Activated T-cell treated with anti-CD3 and anti-CD28 coated beads for 48 hours (primary cell): Measurements from ENCODE around the gene MASTL.
"Not testable (repeated sequence)": the region's sequence is repeated elsewhere in the genome, so short reads cannot be mapped to it uniquely, and the experiment has no call there.

Experiments used
- DNase-seq: peaks from one replicate; pipeline ENCODE4 v3.0.0-alpha.2; 2020; ENCODE audit warnings: low read depth

MASTL gene

DNA sequence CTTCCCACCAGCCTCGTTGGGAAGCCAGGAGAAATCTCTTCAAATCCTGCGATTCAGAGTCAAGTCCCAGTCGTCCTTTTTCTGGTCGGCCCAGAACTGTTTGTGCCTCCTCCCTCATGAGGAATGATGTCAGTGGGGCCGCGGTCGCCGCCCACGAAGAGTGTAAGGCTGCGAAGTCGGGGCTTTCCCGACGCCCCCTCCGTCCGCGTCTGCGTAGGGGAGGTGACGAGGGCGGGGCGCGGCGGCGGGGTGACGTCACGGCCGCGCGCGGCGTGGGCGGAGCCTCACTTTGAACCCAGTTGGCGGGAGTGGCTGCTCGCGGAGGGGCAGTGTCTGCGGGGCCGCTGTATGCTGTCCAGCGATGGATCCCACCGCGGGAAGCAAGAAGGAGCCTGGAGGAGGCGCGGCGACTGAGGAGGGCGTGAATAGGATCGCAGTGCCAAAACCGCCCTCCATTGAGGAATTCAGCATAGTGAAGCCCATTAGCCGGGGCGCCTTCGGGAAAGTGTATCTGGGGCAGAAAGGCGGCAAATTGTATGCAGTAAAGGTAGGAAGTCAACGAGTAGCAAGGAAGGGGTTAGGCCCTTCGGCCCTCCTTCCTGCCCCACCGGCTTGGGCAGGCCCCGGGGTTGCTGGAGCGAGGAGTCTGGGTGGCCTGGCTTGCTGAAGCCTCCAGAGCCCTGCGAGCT is at the start of gene MASTL:
MASTL (plus strand) TSS at position 287 of the 689 bp plus-strand sequence; CDS start at position 362, 75 bp downstream.
- DNase-seq = peak; percentile 93

DNA sequence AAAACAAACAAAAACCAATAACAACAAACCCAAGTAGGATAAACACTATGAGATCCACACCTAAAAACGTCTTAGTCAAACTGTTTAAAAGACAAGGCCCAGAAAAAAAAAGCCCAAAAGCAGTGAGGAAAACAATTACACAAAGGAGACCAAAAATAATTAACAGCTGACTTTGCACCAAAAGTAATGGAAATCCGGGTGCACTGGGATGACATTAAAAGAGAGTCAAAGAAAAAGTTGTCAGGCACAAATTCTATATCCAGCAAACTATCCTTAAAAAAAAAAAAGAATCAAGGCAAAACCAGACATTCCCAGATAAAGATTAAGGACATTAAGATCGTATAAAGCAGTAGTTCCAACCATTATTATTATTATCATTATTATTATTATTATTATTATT is 47.0 kb upstream of the MASTL start:
- no peak for DNase-seq

DNA sequence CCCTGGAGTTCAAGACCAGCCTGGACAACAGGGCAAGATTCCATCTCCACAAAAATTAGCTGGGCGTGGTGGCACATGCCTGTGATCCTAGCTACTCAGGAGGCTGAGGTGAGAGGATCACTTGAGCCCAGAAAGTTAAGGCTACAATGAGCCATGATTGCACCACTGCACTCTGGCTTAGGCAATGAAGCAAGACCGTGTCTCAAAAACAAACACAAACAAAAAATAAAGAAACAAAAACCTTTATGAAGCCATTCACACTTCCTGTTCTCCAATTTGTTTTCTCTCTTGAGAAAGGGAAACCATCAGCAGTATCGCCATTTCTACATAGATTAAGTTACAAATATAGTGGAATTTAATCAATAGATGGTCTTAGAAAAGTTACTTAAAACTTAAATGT is 20.8 kb upstream of the MASTL start:
- no peak for DNase-seq

DNA sequence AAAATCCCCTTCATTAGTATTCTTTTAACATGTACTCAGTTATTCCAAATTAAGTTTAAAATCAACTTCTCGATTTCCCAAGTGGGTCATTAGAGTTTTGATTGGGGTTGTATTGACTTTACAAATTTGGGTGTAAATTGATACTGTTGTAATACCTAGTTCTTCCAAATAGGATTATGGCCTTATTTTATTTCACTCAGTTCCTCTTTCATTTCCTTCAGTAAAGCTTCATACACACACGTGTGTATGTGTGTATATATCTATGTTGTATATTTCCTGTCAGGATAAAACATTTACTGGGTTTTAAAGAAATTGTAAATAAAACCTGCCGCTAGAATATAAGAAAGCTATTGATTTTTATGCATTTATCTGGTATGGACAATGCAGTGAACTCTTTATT is 16.9 kb upstream of the MASTL start:
- DNase-seq = no peak

DNA sequence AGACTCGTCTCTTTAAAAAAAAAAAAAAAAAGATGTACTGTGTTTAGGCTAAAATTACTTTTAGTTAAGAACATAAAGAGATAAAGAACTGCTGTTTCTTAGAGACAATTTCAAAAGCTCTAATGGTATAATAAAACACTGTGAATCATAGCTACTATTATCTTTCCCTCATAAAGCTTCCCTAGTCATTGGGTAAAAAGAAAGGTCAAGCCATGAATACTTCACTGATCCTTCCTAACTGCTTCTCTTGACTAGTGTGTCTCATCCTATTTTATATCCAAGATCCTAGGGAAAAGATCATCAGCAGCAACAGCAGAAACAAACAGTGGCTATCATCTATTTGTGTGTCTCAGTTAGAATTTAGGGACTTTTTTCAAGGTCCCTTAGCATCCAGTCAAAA is 11.5 kb upstream of the MASTL start:
- no peak for DNase-seq

DNA sequence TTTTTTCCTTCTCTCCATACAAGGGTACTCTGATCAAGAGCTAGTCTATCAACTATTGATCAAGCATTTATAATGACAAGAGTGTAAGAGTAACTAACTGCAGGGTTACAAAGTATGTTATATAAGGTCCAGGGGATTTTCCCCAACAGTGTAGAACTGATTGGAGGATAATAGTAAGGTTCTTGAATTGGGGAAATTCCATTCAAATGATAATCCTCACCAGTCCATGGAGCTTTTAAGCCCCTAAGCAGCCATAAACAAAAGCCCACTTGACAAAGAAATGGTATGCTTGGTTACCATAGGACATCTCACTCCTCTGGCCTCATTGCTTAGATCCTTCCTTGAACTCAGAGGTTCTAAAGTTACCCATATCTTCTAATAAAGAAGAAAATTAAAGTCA is 9.2 kb upstream of the MASTL start:
- DNase-seq = no peak

DNA sequence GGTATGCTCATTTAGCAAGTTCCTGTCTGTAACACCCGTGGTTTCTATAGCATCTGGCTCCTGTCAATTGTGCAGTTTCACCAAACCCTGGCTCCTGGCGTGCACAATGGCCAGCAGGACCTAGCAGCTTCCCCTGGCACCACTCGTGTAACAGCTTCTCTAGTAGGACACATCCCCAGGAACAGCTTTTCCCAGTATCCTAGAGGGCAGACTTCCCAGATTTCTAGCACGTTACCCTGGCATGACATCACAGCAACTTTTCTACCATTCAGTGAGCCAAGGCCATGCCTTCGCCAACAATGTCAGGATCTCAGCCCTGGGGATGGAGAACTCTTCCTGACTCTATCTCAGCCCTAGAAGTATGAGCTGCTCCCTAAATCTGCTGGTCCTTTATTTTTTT is 7.5 kb upstream of the MASTL start:
- no peak for DNase-seq

DNA sequence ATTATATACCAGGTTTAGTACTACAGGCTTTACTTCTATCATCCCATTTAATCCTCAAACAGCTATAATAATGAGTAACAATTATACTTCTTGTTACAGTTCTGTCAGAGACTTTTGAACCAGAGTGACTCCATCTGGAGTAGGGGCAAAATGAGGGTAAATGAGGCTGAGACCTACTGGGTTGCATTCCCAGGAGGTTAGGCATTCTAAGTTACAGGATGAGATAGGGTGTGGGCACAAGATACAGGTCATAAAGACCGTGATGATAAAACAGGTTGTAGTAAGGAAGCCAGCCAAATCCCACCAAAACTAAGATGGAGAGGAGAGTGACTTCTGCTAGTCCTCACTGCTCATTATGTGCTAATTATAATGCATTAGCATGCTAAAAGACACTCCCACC is 4.9 kb upstream of the MASTL start:
- no peak for DNase-seq

DNA sequence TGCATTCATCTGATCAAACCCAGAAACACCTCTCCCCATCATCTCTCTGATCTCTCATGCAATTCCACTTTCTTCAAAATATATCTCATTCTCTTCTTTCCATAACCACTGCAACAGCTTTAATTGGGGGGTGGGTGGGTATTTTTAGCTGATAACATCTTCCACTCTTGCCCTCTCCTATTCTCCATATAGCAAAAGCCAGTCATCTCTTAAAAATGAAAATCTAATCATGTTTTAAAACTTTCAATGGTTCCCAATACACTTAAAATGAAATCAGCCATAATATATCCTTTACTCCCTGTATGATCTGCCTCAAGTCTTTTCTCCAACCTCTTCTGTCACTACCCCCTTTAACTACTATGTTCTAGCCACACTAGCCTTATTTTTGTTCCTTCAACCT is 2.5 kb upstream of the MASTL start:
- DNase-seq = no peak

DNA sequence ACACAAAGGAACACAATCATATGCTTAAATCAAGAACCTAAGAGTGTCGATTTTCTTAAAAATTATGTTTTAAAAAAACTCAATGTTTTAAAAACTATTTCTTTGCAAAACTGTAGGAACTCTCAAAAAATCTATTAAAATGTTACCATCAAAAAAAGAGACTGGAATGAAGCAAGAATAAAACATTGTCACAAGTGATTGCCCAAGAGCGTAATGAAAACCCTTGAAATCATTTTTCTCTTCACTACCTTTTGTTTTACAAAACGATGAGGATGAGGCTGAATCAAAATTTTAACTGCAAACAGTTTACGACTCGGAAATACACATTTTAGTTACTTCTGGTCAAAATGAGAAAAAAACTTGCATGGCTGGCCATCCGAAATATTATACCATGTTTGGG is 1.8 kb upstream of the MASTL start:
- no peak for DNase-seq

DNA sequence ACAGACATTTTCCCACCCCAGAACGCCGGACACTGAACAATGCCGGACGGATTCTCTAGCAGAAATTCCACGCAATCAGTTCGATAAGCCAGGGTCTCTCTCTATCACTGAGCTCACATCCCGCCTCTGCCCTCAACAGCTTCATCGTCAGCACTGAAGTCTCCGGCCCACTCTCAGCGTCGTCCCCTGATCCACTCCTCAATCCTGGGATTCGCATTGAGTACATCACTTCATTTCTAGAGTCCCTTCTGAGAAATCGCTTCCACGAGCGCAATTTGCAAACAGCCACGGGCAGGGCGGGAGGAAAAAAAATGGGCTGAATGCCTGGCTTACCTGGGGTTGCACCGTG is 1.3 kb upstream of the MASTL start:
- no peak for DNase-seq

DNA sequence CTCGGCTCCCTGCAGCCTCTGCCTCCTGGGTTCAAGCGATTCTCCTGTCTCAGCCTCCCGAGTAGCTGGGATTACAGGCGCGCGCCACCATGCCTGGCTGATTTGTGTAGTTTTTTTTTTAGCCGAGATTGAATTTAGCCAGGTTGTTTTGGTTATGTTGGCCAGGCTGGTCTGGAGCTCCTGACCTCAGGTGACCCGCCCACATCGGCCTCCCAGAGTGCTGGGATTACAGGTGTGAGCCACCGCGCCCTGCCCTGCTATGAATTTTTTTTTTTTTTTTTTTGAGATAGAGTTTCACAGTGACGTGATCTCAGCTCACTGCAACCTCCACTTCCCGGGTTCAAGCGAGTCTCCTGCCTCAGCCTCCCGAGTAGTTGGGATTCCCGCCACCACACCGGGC is 1.4 kb downstream of the MASTL start:
- not testable (repeated sequence) for DNase-seq

DNA sequence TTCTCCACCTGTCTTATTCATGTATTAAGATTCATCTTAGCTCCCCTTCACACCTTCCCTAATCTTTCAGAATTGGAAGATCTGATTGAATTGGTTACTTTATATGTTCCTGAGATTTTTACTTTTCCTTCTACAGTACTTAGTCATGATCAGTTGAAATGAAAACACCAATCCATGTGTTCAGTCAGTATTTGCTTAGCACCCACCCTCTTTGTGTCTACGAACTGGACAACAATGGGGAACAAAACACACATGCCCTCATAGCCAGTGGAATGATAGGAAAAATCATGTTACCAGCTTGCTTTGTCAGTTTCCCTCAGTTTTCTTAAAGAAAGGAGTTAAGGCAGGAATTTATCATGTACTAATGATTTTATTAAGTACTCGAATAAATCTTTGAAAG is 2.0 kb downstream of the MASTL start:
- DNase-seq = no peak

DNA sequence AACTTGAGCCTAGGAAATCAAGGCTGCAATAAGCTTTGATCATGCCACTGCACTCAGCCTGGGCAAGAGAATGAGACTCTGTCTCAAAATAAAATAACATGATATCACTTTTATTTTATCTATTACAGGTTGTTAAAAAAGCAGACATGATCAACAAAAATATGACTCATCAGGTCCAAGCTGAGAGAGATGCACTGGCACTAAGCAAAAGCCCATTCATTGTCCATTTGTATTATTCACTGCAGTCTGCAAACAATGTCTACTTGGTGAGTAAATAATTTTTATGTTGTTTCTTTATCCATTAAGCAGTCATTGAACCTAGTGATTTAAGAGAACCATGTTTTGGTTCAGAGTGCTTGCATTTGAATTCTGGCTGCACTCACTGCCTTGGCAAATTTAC is 3.3 kb downstream of the MASTL start:
- no peak for DNase-seq

DNA sequence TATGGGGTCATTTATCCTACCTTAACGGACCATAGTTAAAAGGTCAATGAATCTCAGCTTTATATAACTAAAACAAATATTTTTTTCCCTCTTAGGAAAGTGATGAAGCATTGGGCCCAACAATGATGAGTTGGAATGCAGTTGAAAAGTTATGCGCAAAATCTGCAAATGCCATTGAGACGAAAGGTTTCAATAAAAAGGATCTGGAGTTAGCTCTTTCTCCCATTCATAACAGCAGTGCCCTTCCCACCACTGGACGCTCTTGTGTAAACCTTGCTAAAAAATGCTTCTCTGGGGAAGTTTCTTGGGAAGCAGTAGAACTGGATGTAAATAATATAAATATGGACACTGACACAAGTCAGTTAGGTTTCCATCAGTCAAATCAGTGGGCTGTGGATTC is 14.7 kb downstream of the MASTL start:
- no peak for DNase-seq

DNA sequence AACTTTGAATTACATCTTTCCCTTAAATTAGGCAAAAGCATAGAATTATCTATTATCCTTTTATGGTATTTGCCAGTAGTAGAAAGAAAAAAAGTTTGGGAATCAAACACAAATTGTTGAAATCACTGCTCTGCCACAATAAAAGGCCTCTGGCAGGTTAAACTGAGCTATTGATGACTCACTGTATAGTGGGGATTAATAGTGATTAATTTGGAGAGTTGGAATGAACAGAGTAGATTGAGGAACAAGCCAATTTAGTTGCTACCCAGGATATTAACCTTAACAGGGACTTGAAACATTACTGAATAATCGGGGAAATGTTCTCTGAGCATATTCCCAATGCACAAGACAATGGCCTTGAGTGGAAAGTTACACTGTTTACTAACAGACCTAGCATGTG is 33.1 kb downstream of the MASTL start:
- no peak for DNase-seq

DNA sequence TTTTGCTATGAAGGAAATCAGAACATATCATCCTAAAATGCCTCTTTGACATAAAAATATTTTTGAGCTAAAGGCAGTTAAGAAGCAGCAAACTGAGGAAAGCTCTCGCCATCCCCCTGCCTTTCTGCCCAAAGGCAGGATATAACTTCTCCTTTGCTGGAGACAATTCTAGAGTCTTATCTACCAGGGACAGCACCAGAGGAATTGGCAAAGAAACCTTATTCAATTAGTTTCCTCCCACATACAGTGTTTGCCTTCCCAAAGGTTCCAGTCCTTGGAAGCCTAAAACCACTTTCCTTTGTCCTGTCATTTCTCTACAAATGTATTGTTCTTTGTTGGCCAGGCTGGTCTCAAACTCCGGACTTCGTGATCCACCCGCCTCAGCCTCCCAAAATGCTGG is 33.7 kb downstream of the MASTL start:
- DNase-seq = no peak

DNA sequence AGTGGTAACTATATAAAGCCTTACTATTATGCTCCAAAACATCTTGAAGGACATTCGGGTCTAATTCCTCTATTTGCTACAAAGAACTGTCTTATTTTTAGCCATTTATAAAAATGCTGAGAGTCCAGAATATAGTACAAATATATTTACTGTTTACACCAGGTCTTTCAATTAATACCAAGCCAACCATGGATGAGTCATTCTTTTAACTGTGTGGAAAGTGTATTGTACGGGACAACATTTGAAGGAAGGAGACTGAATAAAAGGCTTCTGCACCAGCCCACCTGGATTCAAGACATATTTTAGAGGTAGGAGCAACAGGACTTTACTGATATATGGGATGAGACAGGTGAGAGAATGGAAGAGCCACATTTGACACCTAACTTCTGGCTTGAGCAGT is 35.4 kb downstream of the MASTL start:
- no peak for DNase-seq

DNA sequence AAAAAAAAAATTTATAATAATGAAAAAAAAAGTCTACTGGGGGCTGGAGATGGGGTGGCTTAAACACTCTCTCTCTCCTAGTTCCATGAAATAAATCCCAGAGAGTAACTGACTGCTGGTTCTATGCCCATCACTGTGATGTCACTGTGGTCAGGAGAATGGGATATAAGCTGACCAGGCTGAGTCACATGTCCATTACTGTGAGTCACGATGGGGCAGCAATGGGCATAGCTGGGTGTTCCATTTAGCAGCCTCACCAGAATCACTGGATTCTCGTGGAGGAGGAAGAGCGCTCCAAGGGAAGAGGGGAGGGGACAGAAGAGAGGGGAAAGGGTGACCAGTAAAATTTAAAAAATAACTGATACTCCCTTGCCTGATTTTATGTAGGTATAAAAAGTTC is 37.1 kb downstream of the MASTL start:
- no peak for DNase-seq

DNA sequence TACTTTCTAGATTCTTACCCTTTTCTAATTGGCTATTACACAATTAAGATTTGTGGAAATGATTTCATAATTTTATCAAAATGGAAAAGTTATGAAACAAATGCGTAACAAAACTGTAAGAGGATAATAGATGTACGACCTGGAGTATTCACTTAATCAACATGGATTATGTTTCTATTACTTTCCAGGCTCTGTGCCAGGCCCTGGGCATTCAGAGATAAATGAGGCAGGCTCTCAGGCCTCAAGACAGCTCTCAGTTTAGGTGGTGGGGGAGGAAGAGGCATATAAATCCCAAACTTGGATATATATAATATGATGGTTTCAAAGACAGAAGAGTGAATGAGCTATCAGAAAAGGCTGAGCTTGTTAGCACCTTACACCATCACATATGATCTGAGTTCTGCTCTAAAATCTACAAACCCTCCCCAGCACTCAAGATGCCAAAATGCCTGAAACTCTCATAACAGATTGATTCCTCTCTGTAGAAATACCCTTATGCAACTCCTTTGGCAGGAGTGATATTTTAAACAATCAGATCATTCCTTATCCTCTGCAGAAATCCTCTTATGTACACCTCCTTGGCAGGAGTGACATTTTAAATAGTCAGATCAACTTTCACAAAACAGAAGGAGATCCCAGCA is 42.9 kb downstream of the MASTL start:
- no peak for DNase-seq

DNA sequence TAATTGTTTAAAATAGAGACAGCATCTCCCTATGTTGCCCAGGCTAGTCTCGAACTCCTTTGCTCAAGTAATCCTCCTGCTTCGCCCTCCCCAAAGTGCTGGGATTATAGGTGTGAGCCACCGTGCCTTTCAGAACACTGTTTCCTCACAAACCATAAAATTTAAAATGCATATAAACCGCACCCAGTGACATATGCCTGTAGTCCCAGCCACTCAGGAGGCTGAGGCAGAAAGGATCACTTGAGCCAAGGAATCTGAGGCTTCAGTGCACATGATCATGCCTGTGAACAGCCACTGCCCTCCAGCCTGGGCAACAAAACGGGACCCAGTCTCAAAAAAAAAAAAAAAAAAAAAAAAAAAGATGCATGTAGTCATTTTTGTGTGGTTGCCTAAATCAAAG is 48.7 kb downstream of the MASTL start:
- DNase-seq = no peak

DNA sequence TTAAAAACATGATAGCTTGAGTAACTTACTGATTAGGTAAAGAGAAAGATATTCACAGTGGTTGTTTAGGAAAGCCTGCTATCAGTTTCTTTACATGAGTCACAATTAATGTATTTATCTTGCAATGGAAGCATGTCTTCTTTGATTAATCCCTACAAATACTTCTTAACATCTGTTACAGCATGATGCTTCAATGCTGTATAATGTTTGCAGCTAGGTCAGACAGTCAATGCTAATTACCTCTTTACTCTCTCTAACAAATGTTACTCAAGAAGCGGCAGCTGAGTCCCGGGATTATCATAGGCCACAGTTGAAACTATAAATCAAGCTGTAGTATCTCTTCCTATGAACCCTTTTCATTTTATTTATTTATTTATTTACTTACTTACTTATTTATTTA is 52.2 kb downstream of the MASTL start:
- DNase-seq = no peak

DNA sequence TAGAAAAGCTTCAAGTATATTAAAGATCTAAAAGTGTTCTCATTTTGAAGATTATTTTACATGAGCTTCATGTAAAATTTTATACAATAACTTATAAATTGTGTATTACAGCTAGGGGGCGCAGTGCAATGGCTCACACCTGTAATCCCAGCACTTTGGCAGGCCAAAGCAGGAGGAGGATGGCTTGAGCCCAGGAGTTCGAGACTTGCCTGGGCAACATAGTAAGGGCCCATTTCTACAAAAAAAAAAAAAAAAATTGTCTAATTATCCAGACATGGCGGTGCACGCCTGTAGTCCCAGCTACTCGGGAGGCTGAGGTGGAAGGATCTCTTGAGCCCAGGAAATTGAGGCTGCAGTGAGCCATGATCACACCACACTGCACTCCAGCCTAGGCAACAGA is 68.8 kb downstream of the MASTL start:
- DNase-seq = no peak

DNA sequence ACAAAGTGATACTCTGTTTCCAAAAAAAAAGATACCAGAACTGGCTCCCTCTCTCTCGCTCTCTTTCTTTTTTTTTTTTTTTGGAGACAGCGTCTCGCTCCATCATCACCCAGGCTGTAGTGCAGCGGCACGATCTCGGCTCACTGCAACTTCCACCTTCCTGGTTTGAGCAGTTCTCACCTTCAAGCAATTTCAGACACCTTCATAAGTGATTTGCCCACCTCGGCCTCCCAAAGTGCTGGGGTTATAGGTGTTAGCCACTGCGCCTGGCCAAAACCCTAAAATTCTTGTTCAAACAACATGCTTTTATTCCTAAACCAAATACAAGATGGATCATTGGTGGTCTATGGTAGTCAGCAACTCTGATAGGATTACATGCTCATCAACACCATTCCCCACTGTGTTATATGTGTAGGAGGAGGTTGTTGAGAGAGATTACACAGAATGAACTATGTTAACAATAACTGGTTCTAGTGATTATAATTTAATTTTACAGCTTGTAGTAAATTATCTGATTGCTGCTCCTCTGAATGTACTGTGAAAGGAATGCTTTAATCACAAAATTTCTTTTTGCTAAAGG is 69.9 kb downstream of the MASTL start:
- DNase-seq = no peak
